ENCODE measurements around the gene SESN3. TPM values are rescaled to one million over a fixed set of nuclear protein-coding genes. Genes with fewer than 3 reads are reported as not detected.

Gene SESN3
- polyA plus RNA-seq, 1 of the 3 experiments (the other 2 are of a cell fraction): 1.7 TPM

DNA sequence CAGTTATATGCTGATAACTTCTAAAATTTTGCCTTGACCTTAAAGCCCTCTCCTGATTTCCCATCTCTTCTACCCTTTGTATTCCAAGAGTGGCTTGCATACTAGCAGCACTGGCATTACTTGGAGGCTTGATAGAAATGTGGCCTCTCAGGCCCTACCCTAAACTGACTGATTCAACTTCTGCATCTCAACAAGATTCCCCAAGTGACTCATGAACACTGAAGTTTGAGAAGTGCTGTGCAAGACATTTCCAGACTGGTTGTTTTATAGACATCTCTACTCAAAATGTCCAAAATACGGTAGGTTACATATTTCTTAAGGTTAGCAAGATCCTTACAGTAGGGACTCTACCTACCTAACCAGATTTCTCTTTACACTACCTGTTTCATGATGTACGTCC lies 48.6 kb downstream of the SESN3 start:
- H3K36me3 ChIP-seq (replicated peaks in 1 of 2; ENCODE audit: control insufficient read depth in 1 of 2, insufficient read depth in 2 of 2, low read length in 1 of 2): peaks cover 3 to 38% of the 10 kb centered on the region in 2 experiments
- H4K20me1 ChIP-seq (ENCODE audit: insufficient read depth): no peaks in the 10 kb centered on the region
- no peaks in the 10 kb centered on the region for H3K27me3 ChIP-seq (ENCODE audit: insufficient read depth)
- CTCF ChIA-PET: no interaction called here
- no peak overlapping the region for H3K4me2 ChIP-seq
- no peaks in the 10 kb centered on the region for H3K79me2 ChIP-seq (ENCODE audit: insufficient read depth)
- no peaks in the 10 kb centered on the region for H3K4me1 ChIP-seq (ENCODE audit: control insufficient read depth in 1 of 2, insufficient read depth in 2 of 2, low read depth in 1 of 2, low read length in 1 of 2)
- H3K9ac ChIP-seq: no peak overlapping the region
- no peaks in the 10 kb centered on the region for H3F3A ChIP-seq (replicated peaks; ENCODE audit: insufficient read depth)
- H2AFZ ChIP-seq (ENCODE audit: low read depth): no peak overlapping the region
- POLR2A ChIA-PET: no interaction called here
- H3K27ac ChIP-seq (ENCODE audit: low read depth in 2 of 2, low read length in 1 of 2): no peak overlapping the region
- no peaks in the 10 kb centered on the region for H3K9me3 ChIP-seq
- H3K9me2 ChIP-seq: no peaks in the 10 kb centered on the region
- H3K4me3 ChIP-seq (ENCODE audit: low read depth in 2 of 2, low read length in 1 of 2): no peak overlapping the region
- TF ChIP-seq RCOR1 (IDR thresholded peaks at IDR 0.05; ENCODE audit: low read length) (no peak), RXRA (IDR thresholded peaks at IDR 0.05; ENCODE audit: borderline replicate concordance, low read depth) (no peak), EZH2phosphoT487 (IDR thresholded peaks at IDR 0.05; ENCODE audit: borderline replicate concordance, low read depth) (no peak), ELF1 (IDR thresholded peaks at IDR 0.05) (no peak), NFIC (IDR thresholded peaks at IDR 0.05; ENCODE audit: borderline replicate concordance) (no peak), POLR2AphosphoS5 (IDR thresholded peaks at IDR 0.05; ENCODE audit: low read depth, low read length) (no peak), MAX (IDR thresholded peaks at IDR 0.05; ENCODE audit: low read depth) (no peak), TEAD4 (IDR thresholded peaks at IDR 0.05; ENCODE audit: borderline replicate concordance, insufficient read depth) (no peak), YY1 (IDR thresholded peaks at IDR 0.05; ENCODE audit: low read depth) (no peak), NRF1 (IDR thresholded peaks at IDR 0.05; ENCODE audit: low read depth, low read length) (no peak), MEF2A (IDR thresholded peaks at IDR 0.05; ENCODE audit: borderline replicate concordance, low read depth) (no peak), RFX5 (IDR thresholded peaks at IDR 0.05; ENCODE audit: low read length) (no peak), EP300 (IDR thresholded peaks at IDR 0.05; ENCODE audit: borderline replicate concordance in 1 of 2, low read depth in 1 of 2, low read length in 1 of 2) (no peak)
- TF ChIP-seq, protein P1, sequence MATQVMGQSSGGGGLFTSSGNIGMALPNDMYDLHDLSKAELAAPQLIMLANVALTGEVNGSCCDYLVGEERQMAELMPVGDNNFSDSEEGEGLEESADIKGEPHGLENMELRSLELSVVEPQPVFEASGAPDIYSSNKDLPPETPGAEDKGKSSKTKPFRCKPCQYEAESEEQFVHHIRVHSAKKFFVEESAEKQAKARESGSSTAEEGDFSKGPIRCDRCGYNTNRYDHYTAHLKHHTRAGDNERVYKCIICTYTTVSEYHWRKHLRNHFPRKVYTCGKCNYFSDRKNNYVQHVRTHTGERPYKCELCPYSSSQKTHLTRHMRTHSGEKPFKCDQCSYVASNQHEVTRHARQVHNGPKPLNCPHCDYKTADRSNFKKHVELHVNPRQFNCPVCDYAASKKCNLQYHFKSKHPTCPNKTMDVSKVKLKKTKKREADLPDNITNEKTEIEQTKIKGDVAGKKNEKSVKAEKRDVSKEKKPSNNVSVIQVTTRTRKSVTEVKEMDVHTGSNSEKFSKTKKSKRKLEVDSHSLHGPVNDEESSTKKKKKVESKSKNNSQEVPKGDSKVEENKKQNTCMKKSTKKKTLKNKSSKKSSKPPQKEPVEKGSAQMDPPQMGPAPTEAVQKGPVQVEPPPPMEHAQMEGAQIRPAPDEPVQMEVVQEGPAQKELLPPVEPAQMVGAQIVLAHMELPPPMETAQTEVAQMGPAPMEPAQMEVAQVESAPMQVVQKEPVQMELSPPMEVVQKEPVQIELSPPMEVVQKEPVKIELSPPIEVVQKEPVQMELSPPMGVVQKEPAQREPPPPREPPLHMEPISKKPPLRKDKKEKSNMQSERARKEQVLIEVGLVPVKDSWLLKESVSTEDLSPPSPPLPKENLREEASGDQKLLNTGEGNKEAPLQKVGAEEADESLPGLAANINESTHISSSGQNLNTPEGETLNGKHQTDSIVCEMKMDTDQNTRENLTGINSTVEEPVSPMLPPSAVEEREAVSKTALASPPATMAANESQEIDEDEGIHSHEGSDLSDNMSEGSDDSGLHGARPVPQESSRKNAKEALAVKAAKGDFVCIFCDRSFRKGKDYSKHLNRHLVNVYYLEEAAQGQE (IDR thresholded peaks at IDR 0.05; ENCODE audit: low read depth, low read length): no peak
- TF ChIP-seq, protein P2, sequence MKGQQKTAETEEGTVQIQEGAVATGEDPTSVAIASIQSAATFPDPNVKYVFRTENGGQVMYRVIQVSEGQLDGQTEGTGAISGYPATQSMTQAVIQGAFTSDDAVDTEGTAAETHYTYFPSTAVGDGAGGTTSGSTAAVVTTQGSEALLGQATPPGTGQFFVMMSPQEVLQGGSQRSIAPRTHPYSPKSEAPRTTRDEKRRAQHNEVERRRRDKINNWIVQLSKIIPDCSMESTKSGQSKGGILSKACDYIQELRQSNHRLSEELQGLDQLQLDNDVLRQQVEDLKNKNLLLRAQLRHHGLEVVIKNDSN (IDR thresholded peaks at IDR 0.05; ENCODE audit: borderline replicate concordance, low read depth): no peak
- WGBS (ENCODE audit: low lambda C conversion rate): 97% methylated on average over 2 of the region's 2 CpGs
- DNase-seq: no peak

Measured in SK-N-SH (cell line).